GM15510 (cell line): ENCODE data around the gene ZNF366.

Source experiments
- POLR2A ChIP-seq: IDR thresholded peaks from 3 replicates; pipeline ENCODE4 v1.6.1; 2011; ENCODE audit warnings: borderline replicate concordance; ENCODE audit not compliant: insufficient read length; ENCODE audit errors: extremely low read depth

Gene ZNF366

GRCh38 chr5:72531496-72532190 is 24.4 kb upstream of the ZNF366 start:
- TF ChIP-seq POLR2A: no peak

- TF ChIP-seq POLR2A: no peak
Observed at GRCh38 chr5:72530196-72530595, 23.0 kb upstream of the ZNF366 start.

- TF ChIP-seq POLR2A: no peak
Observed at GRCh38 chr5:72529383-72529782, 22.2 kb upstream of the ZNF366 start.

- TF ChIP-seq POLR2A: no peak
Observed at GRCh38 chr5:72525816-72526215, 18.6 kb upstream of the ZNF366 start.

- TF ChIP-seq POLR2A: no peak
Observed at GRCh38 chr5:72523960-72524582, 16.9 kb upstream of the ZNF366 start.

- TF ChIP-seq POLR2A: no peak
Observed at GRCh38 chr5:72522607-72523006, 15.4 kb upstream of the ZNF366 start.

- TF ChIP-seq POLR2A: no peak
Observed at GRCh38 chr5:72519111-72519510, 11.9 kb upstream of the ZNF366 start.

GRCh38 chr5:72518001-72518683 is 10.9 kb upstream of the ZNF366 start:
- no peak for TF ChIP-seq POLR2A

- no peak for TF ChIP-seq POLR2A
Observed at GRCh38 chr5:72516916-72517315, 9.7 kb upstream of the ZNF366 start.

GRCh38 chr5:72515211-72515610 is 8.0 kb upstream of the ZNF366 start:
- no peak for TF ChIP-seq POLR2A

- no peak for TF ChIP-seq POLR2A
Observed at GRCh38 chr5:72512593-72512860, 5.3 kb upstream of the ZNF366 start.

- no peak for TF ChIP-seq POLR2A
Observed at GRCh38 chr5:72511774-72512592, 4.8 kb upstream of the ZNF366 start.

GRCh38 chr5:72511366-72511765 is 4.2 kb upstream of the ZNF366 start:
- no peak for TF ChIP-seq POLR2A

GRCh38 chr5:72510610-72511181 is 3.5 kb upstream of the ZNF366 start:
- no peak for TF ChIP-seq POLR2A

GRCh38 chr5:72509401-72509800 is 2.2 kb upstream of the ZNF366 start:
- TF ChIP-seq POLR2A: no peak
